ENCODE data around the gene MNDA. TPM values are rescaled to one million over a fixed set of nuclear protein-coding genes. Genes with fewer than 3 reads are reported as not detected.

MNDA gene
- total RNA-seq, 1 experiment from 2014 or later: not detected

DNA sequence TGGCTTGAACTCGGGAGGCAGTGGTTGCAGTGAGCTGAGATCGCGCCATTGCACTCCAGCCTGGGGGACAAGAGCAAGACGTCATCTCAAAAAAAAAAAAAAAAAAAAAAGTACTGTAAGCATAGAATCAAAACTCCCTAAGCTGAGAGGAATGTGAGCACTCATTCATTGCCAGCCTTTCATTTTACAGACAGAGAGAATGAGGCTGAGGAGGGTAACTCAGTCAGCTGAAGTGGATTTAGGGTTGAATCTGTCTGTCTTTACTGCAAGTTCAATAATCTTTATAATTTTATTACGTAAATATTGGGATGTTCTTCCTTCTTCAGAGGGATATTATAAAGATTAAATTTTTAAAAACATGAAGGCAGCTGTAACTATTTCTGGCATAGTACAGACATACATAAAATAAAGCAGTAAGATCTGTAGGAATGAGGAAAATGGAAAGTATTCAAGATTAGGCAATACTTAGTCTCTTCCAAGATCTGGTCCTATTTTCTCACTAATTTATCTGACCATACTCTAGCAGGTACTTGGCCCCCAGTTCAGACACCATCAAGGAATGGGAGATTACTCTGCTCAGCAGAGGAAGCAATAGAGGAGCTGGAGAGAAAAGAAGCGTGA is 24.1 kb upstream of the MNDA start:
- Histone ChIP-seq H3K4me2 (ENCODE audit: low read depth, low read length, poor library complexity, severe bottlenecking) (no peak overlapping the region), H3K36me3 (ENCODE audit: insufficient read depth, low read length) (no peaks in the 10 kb centered on the region), H3K9ac (ENCODE audit: low read length) (no peak overlapping the region), H2AFZ (ENCODE audit: low read length) (no peak overlapping the region), H3K4me1 (ENCODE audit: low read length) (no peaks in the 10 kb centered on the region), H3K27me3 (ENCODE audit: low read length) (no peaks in the 10 kb centered on the region), H3K9me2 (replicated peaks; ENCODE audit: insufficient read depth, low read length) (no peaks in the 10 kb centered on the region), H3K27ac (ENCODE audit: low read length) (no peak overlapping the region), H3K4me3 (ENCODE audit: low read length) (no peak overlapping the region), H3K79me2 (ENCODE audit: low read length) (no peaks in the 10 kb centered on the region), H3K9me3 (ENCODE audit: low read length) (no peaks in the 10 kb centered on the region), H4K20me1 (ENCODE audit: insufficient read depth, low read depth, low read length) (no peaks in the 10 kb centered on the region)
- no peak for DNase-seq

DNA sequence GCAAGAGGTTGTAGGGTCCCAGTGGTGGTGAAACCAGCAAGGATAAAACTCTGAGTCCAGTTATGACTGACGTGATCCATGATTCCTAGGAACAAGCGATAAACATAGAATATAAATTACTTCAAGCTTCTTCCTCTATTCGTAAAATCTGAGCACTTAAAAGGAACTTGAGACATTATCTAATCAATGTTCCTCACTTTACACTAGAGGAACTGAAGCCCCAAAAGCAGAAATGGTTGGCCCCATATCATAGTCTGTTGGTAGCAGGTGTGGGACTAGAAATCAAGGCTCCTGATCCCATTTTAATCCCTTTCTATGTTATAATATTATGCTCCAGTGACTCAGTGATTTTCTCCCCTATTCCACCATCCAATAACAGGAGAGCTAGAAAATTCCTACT is 21.9 kb upstream of the MNDA start:
- no peaks in the 10 kb centered on the region for H3K9me2 ChIP-seq (replicated peaks; ENCODE audit: insufficient read depth, low read length)
- no peak overlapping the region for H3K27ac ChIP-seq (ENCODE audit: low read length)
- H3K4me1 ChIP-seq (ENCODE audit: low read length): no peaks in the 10 kb centered on the region
- H3K4me2 ChIP-seq (ENCODE audit: low read depth, low read length, poor library complexity, severe bottlenecking): no peak overlapping the region
- no peaks in the 10 kb centered on the region for H3K9me3 ChIP-seq (ENCODE audit: low read length)
- no peaks in the 10 kb centered on the region for H3K79me2 ChIP-seq (ENCODE audit: low read length)
- no peaks in the 10 kb centered on the region for H3K36me3 ChIP-seq (ENCODE audit: insufficient read depth, low read length)
- no peaks in the 10 kb centered on the region for H3K27me3 ChIP-seq (ENCODE audit: low read length)
- no peak overlapping the region for H2AFZ ChIP-seq (ENCODE audit: low read length)
- H4K20me1 ChIP-seq (ENCODE audit: insufficient read depth, low read depth, low read length): no peaks in the 10 kb centered on the region
- no peak overlapping the region for H3K9ac ChIP-seq (ENCODE audit: low read length)
- H3K4me3 ChIP-seq (ENCODE audit: low read length): no peak overlapping the region
- no peak for DNase-seq

DNA sequence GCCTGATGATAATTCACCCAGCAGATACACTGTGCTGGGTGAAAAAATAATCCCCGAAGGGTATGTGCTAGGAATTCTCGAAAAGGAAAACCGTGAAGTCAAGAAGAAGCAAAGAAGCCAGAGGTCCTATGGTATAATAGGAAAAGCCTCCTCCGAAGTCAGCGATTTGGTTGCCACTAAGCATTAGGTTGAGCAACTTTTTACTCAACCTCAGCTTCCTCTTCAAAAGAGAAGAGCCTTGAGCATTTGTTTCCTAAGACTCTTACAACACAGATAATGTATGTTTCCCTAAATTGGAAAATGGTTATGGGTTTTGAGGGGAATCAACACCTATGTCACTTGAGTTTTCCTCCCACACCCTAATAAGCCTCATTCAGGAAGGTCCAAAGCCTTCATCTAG is 21.3 kb upstream of the MNDA start:
- H4K20me1 ChIP-seq (ENCODE audit: insufficient read depth, low read depth, low read length): no peaks in the 10 kb centered on the region
- no peaks in the 10 kb centered on the region for H3K9me2 ChIP-seq (replicated peaks; ENCODE audit: insufficient read depth, low read length)
- H3K27ac ChIP-seq (ENCODE audit: low read length): no peak overlapping the region
- no peaks in the 10 kb centered on the region for H3K4me1 ChIP-seq (ENCODE audit: low read length)
- no peaks in the 10 kb centered on the region for H3K9me3 ChIP-seq (ENCODE audit: low read length)
- DNase-seq: no peak
- no peaks in the 10 kb centered on the region for H3K27me3 ChIP-seq (ENCODE audit: low read length)
- no peak overlapping the region for H3K4me3 ChIP-seq (ENCODE audit: low read length)
- no peak overlapping the region for H2AFZ ChIP-seq (ENCODE audit: low read length)
- no peaks in the 10 kb centered on the region for H3K79me2 ChIP-seq (ENCODE audit: low read length)
- H3K36me3 ChIP-seq (ENCODE audit: insufficient read depth, low read length): no peaks in the 10 kb centered on the region
- no peak overlapping the region for H3K4me2 ChIP-seq (ENCODE audit: low read depth, low read length, poor library complexity, severe bottlenecking)
- no peak overlapping the region for H3K9ac ChIP-seq (ENCODE audit: low read length)

DNA sequence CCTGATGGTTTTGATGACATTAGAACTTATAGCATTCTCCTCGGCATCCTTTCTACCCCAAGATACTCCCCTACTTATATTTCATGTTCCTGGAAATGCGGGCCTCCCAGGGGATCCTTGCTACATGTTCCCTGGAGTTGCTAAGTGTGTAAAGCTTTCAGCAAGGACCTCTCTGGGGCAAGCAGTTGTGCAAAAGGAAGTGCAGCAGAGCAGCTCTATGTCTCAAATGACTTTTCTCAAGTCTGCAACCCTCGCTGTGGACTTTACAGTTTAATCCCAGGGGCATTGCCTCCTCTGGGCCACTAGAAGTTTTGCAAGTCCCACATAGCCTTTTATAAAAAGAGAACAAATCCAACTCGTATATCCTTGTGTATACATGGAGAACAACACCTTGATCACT is 20.8 kb upstream of the MNDA start:
- no peak for DNase-seq
- no peaks in the 10 kb centered on the region for H3K79me2 ChIP-seq (ENCODE audit: low read length)
- no peaks in the 10 kb centered on the region for H3K9me2 ChIP-seq (replicated peaks; ENCODE audit: insufficient read depth, low read length)
- H3K27ac ChIP-seq (ENCODE audit: low read length): no peak overlapping the region
- H3K9me3 ChIP-seq (ENCODE audit: low read length): no peaks in the 10 kb centered on the region
- H3K4me3 ChIP-seq (ENCODE audit: low read length): no peak overlapping the region
- no peak overlapping the region for H3K9ac ChIP-seq (ENCODE audit: low read length)
- H3K4me2 ChIP-seq (ENCODE audit: low read depth, low read length, poor library complexity, severe bottlenecking): no peak overlapping the region
- no peaks in the 10 kb centered on the region for H3K36me3 ChIP-seq (ENCODE audit: insufficient read depth, low read length)
- no peaks in the 10 kb centered on the region for H4K20me1 ChIP-seq (ENCODE audit: insufficient read depth, low read depth, low read length)
- H3K4me1 ChIP-seq (ENCODE audit: low read length): no peaks in the 10 kb centered on the region
- H3K27me3 ChIP-seq (ENCODE audit: low read length): no peaks in the 10 kb centered on the region
- H2AFZ ChIP-seq (ENCODE audit: low read length): no peak overlapping the region

DNA sequence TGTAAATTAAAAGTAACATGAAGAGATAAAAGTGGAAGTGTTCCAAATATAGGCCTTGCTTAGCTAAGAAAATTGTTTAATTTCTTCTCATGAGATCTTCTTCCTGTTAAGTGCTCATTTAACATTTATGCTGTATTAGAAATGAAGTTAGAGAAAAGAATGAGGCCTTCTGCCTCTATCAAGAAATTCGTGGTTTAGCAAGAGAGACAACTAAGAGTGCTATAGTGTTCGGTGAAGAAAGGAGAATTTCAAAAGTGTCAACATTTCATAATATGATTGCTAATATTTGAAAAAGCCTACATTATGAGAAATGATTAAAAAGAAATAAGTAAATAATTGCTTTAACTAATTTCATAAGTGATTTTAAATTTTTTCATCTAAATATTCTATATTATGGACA is 18.8 kb upstream of the MNDA start:
- H3K4me3 ChIP-seq (ENCODE audit: low read length): no peak overlapping the region
- H3K79me2 ChIP-seq (ENCODE audit: low read length): no peaks in the 10 kb centered on the region
- no peak for DNase-seq
- no peaks in the 10 kb centered on the region for H3K9me2 ChIP-seq (replicated peaks; ENCODE audit: insufficient read depth, low read length)
- no peak overlapping the region for H3K9ac ChIP-seq (ENCODE audit: low read length)
- no peak overlapping the region for H3K27ac ChIP-seq (ENCODE audit: low read length)
- no peaks in the 10 kb centered on the region for H3K4me1 ChIP-seq (ENCODE audit: low read length)
- no peak overlapping the region for H3K4me2 ChIP-seq (ENCODE audit: low read depth, low read length, poor library complexity, severe bottlenecking)
- no peaks in the 10 kb centered on the region for H3K9me3 ChIP-seq (ENCODE audit: low read length)
- H4K20me1 ChIP-seq (ENCODE audit: insufficient read depth, low read depth, low read length): no peaks in the 10 kb centered on the region
- no peaks in the 10 kb centered on the region for H3K36me3 ChIP-seq (ENCODE audit: insufficient read depth, low read length)
- no peaks in the 10 kb centered on the region for H3K27me3 ChIP-seq (ENCODE audit: low read length)
- no peak overlapping the region for H2AFZ ChIP-seq (ENCODE audit: low read length)

DNA sequence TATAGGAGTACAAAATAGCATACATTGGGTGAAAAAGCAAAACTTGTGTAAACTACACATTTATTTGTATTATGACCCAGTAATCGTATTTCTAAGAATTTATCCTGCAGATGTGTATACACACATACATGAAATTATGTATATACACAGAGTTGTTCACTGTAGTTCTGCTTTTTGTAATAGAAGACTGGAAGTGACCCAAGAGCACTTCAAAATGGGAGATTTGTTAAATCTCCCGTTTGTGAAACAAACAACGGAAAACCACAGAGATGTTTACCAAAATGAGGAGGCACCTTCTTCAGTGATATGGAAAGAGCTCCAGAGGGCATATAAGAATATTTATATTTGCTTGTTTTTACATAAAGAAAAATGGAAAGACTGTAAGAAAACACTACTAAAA is 18.0 kb upstream of the MNDA start:
- Histone ChIP-seq H4K20me1 (ENCODE audit: insufficient read depth, low read depth, low read length) (no peaks in the 10 kb centered on the region), H3K4me3 (ENCODE audit: low read length) (no peak overlapping the region), H3K27ac (ENCODE audit: low read length) (no peak overlapping the region), H2AFZ (ENCODE audit: low read length) (no peak overlapping the region), H3K79me2 (ENCODE audit: low read length) (no peaks in the 10 kb centered on the region), H3K4me1 (ENCODE audit: low read length) (no peaks in the 10 kb centered on the region), H3K4me2 (ENCODE audit: low read depth, low read length, poor library complexity, severe bottlenecking) (no peak overlapping the region), H3K9ac (ENCODE audit: low read length) (no peak overlapping the region), H3K9me3 (ENCODE audit: low read length) (no peaks in the 10 kb centered on the region), H3K9me2 (replicated peaks; ENCODE audit: insufficient read depth, low read length) (no peaks in the 10 kb centered on the region), H3K36me3 (ENCODE audit: insufficient read depth, low read length) (no peaks in the 10 kb centered on the region), H3K27me3 (ENCODE audit: low read length) (no peaks in the 10 kb centered on the region)
- no peak for DNase-seq

DNA sequence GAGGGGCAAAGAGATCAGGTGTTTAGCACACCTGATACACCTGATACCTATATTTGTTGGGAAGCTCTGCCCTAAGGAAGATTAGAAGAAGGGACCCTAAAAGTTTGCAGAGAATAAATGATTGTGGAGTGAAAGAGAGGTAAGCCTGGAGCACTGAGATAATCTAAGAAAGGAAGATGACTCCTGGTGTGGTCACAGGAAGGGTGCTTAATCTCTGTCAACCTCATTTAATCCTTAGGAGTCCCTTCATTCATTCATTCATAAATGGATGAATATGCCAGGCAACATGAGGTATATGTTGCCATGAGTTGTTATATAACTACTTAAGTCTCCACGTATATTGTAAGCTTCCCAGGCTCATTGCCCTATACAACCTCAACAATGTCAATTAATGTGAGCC is 16.2 kb upstream of the MNDA start:
- Histone ChIP-seq H3K27ac (ENCODE audit: low read length) (no peak overlapping the region), H2AFZ (ENCODE audit: low read length) (no peak overlapping the region), H4K20me1 (ENCODE audit: insufficient read depth, low read depth, low read length) (no peaks in the 10 kb centered on the region), H3K4me2 (ENCODE audit: low read depth, low read length, poor library complexity, severe bottlenecking) (no peak overlapping the region), H3K36me3 (ENCODE audit: insufficient read depth, low read length) (no peaks in the 10 kb centered on the region), H3K4me1 (ENCODE audit: low read length) (no peaks in the 10 kb centered on the region), H3K9me3 (ENCODE audit: low read length) (no peaks in the 10 kb centered on the region), H3K27me3 (ENCODE audit: low read length) (no peaks in the 10 kb centered on the region), H3K9me2 (replicated peaks; ENCODE audit: insufficient read depth, low read length) (no peaks in the 10 kb centered on the region), H3K9ac (ENCODE audit: low read length) (no peak overlapping the region), H3K4me3 (ENCODE audit: low read length) (no peak overlapping the region), H3K79me2 (ENCODE audit: low read length) (no peaks in the 10 kb centered on the region)
- DNase-seq: no peak

DNA sequence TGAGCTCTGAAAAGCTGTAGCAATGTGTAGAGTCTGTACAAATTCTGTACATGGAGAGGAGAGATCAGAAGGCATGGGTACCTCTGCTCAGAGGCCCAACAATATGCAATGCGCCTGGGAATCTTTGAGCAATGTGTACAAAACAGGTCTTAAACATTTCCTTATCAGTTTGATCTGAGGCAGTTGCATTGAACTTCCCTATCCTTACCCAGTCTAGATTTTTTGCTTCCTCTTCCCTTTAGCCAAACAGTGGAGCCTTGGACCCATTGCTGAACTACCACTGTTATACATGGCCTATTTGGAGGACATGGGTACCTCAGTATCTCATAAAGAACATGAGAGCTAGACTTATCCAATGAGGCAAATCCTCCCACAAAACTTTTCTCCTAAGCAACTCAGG is 12.6 kb upstream of the MNDA start:
- Histone ChIP-seq H3K27ac (ENCODE audit: low read length) (no peak overlapping the region), H3K27me3 (ENCODE audit: low read length) (no peaks in the 10 kb centered on the region), H3K9me3 (ENCODE audit: low read length) (no peaks in the 10 kb centered on the region), H3K9ac (ENCODE audit: low read length) (no peak overlapping the region), H3K79me2 (ENCODE audit: low read length) (no peaks in the 10 kb centered on the region), H3K4me1 (ENCODE audit: low read length) (no peaks in the 10 kb centered on the region), H4K20me1 (ENCODE audit: insufficient read depth, low read depth, low read length) (no peaks in the 10 kb centered on the region), H2AFZ (ENCODE audit: low read length) (no peak overlapping the region), H3K4me3 (ENCODE audit: low read length) (no peak overlapping the region), H3K4me2 (ENCODE audit: low read depth, low read length, poor library complexity, severe bottlenecking) (no peak overlapping the region), H3K36me3 (ENCODE audit: insufficient read depth, low read length) (no peaks in the 10 kb centered on the region), H3K9me2 (replicated peaks; ENCODE audit: insufficient read depth, low read length) (no peaks in the 10 kb centered on the region)
- no peak for DNase-seq

DNA sequence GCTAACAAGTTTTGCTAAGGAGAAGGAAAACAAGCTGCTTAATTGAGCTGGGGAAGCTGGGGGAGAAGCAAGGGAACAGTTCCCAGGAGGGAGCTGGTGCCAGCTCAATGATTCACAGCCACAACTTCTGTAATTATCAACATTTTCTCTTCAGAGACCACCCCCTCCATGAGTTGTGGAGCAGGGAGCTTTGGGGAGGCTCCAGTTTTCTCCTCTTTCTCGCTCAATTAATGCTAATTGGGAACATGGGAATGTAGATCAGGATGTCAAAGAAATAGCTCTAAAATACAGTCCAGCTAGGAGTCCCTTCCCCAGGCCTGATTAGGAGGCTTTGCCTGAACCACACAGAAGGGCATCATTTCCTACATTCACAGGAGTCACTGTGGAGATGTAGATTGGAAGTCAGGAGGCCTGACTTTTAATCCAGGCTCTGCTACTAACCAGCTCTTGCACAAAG is 12.1 kb upstream of the MNDA start:
- H3K4me2 ChIP-seq (ENCODE audit: low read depth, low read length, poor library complexity, severe bottlenecking): no peak overlapping the region
- no peak overlapping the region for H3K4me3 ChIP-seq (ENCODE audit: low read length)
- no peaks in the 10 kb centered on the region for H3K79me2 ChIP-seq (ENCODE audit: low read length)
- DNase-seq: no peak
- H3K27ac ChIP-seq (ENCODE audit: low read length): no peak overlapping the region
- H4K20me1 ChIP-seq (ENCODE audit: insufficient read depth, low read depth, low read length): no peaks in the 10 kb centered on the region
- H2AFZ ChIP-seq (ENCODE audit: low read length): no peak overlapping the region
- no peaks in the 10 kb centered on the region for H3K9me3 ChIP-seq (ENCODE audit: low read length)
- H3K36me3 ChIP-seq (ENCODE audit: insufficient read depth, low read length): no peaks in the 10 kb centered on the region
- no peak overlapping the region for H3K9ac ChIP-seq (ENCODE audit: low read length)
- no peaks in the 10 kb centered on the region for H3K4me1 ChIP-seq (ENCODE audit: low read length)
- H3K9me2 ChIP-seq (replicated peaks; ENCODE audit: insufficient read depth, low read length): no peaks in the 10 kb centered on the region
- H3K27me3 ChIP-seq (ENCODE audit: low read length): no peaks in the 10 kb centered on the region
